ENCODE results near the gene NENF.
"Not testable (repeated sequence)": the region's sequence is repeated elsewhere in the genome, so short reads cannot be mapped to it uniquely, and the experiment has no call there.

NENF gene

DNA sequence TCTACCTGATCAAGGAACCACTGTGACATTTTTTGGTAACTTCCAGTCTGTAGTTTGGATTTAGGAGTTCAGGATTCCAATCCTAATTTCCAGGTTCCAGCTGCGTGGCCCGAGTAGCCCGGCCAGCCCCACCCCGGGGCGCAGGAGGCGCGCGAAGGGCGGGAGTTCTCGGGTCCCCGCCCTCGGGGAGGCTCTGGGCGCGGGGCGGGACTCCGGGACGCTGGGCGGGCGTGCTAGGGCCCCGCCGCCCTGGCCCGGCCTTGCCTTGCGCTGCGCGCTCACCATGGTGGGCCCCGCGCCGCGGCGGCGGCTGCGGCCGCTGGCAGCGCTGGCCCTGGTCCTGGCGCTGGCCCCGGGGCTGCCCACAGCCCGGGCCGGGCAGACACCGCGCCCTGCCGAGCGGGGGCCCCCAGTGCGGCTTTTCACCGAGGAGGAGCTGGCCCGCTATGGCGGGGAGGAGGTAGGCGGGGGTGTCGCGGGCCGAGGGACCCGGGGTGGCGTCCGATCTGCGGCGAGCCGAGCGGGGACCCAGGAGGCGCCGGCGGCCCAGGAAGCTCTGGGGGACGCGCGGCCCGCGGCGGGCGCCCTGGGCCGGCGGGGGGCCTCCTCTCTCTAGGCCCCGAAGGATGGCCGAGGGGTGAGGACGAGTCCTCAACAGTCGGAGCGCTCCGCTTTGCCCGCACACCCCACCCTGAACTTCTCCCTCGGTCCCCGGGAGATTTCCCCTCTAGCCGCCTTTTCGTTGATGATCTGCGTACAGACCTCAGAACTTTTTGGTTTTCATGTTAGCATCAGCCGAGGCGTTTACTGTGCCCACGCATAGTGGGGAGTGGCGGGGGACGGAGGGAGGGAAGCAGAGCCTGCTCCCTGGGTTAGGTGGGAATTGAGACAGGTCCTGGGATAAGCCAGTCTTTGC is at the start of gene NENF:
Gene NENF, plus strand, starts transcription at position 260 of the 916 bp plus-strand sequence. Its CDS starts 24 bp downstream, at position 284.
- H3K9ac ChIP-seq (ENCODE audit: low read depth in 1 of 2, low read length in 2 of 2), result peak within 1 kb of the TSS; percentile 75 to 77

DNA sequence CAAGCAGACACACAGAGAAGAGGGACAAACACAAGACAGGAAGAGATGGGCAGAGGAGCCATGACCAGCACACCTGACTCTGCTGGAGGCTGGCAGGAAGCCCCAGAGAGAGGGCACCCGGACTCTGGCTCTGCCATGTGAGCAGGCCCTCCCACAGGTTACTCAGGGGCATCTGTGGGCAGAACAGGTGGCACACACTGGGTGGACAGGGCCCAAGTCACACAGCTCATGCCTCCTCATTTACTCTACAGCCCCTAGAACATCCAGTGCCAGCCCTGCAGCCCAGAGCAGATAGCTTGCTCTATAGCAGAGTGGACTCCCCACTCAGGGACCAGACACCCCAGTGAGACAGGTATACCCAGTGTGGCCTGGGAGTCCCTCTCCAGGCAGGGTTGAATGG is 46.7 kb upstream of the NENF start:
- H3K4me1 ChIP-seq (ENCODE audit: control insufficient read depth in 2 of 2, insufficient read depth in 2 of 2, low read length in 2 of 2), result no peaks in the 10 kb centered on the region
- H3K4me3 ChIP-seq (ENCODE audit: low read length in 2 of 2), result no peak overlapping the region
- peaks cover 0 to 2% of the 10 kb centered on the region in 2 donors for H3K9me3 ChIP-seq (ENCODE audit: control insufficient read depth in 2 of 2, low read length in 2 of 2)
- H3K9ac ChIP-seq (ENCODE audit: low read depth in 1 of 2, low read length in 2 of 2), result no peak overlapping the region
- peaks cover 0 to 14% of the 10 kb centered on the region in 2 donors for H3K36me3 ChIP-seq (ENCODE audit: control insufficient read depth in 2 of 2, insufficient read depth in 2 of 2, low read length in 2 of 2)
- H3K27ac ChIP-seq (ENCODE audit: low read depth in 2 of 2, low read length in 2 of 2), result no peak overlapping the region
- no peaks in the 10 kb centered on the region for H3K27me3 ChIP-seq (ENCODE audit: control insufficient read depth in 2 of 2, insufficient read depth in 2 of 2, low read length in 2 of 2)

More for the DNA sequence above, at the start of gene NENF:
- Histone ChIP-seq H3K4me3 (ENCODE audit: low read length in 2 of 2) (peak within 1 kb of the TSS; percentile 71 to 77), H3K27ac (ENCODE audit: low read depth in 2 of 2, low read length in 2 of 2) (peak within 1 kb of the TSS; percentile 48 to 60), H3K9me3 (ENCODE audit: control insufficient read depth in 2 of 2, low read length in 2 of 2) (no peaks in the 10 kb centered on the region), H3K36me3 (ENCODE audit: control insufficient read depth in 2 of 2, insufficient read depth in 2 of 2, low read length in 2 of 2) (no peaks in the 10 kb centered on the region), H3K4me1 (ENCODE audit: control insufficient read depth in 2 of 2, insufficient read depth in 2 of 2, low read length in 2 of 2) (peaks cover 9 to 22% of the 10 kb centered on the region in 2 donors), H3K27me3 (ENCODE audit: control insufficient read depth in 2 of 2, insufficient read depth in 2 of 2, low read length in 2 of 2) (no peaks in the 10 kb centered on the region)

GRCh38 chr1:212388985-212389716 is 43.6 kb upstream of the NENF start:
- H3K9me3 ChIP-seq (ENCODE audit: control insufficient read depth in 2 of 2, low read length in 2 of 2), result peaks cover 0 to 2% of the 10 kb centered on the region in 2 donors
- no peaks in the 10 kb centered on the region for H3K4me1 ChIP-seq (ENCODE audit: control insufficient read depth in 2 of 2, insufficient read depth in 2 of 2, low read length in 2 of 2)
- no peaks in the 10 kb centered on the region for H3K27me3 ChIP-seq (ENCODE audit: control insufficient read depth in 2 of 2, insufficient read depth in 2 of 2, low read length in 2 of 2)
- H3K4me3 ChIP-seq (ENCODE audit: low read length in 2 of 2), result no peak overlapping the region
- H3K27ac ChIP-seq (ENCODE audit: low read depth in 2 of 2, low read length in 2 of 2), result no peak overlapping the region
- H3K9ac ChIP-seq (ENCODE audit: low read depth in 1 of 2, low read length in 2 of 2), result no peak overlapping the region
- H3K36me3 ChIP-seq (ENCODE audit: control insufficient read depth in 2 of 2, insufficient read depth in 2 of 2, low read length in 2 of 2), result peaks cover 0 to 12% of the 10 kb centered on the region in 2 donors

- not testable (repeated sequence) for H3K27me3 ChIP-seq (ENCODE audit: control insufficient read depth in 2 of 2, insufficient read depth in 2 of 2, low read length in 2 of 2); H3K9ac ChIP-seq (ENCODE audit: low read depth in 1 of 2, low read length in 2 of 2); H3K36me3 ChIP-seq (ENCODE audit: control insufficient read depth in 2 of 2, insufficient read depth in 2 of 2, low read length in 2 of 2); H3K9me3 ChIP-seq (ENCODE audit: control insufficient read depth in 2 of 2, low read length in 2 of 2); H3K27ac ChIP-seq (ENCODE audit: low read depth in 2 of 2, low read length in 2 of 2); H3K4me3 ChIP-seq (ENCODE audit: low read length in 2 of 2); H3K4me1 ChIP-seq (ENCODE audit: control insufficient read depth in 2 of 2, insufficient read depth in 2 of 2, low read length in 2 of 2)
Measured at GRCh38 chr1:212395678-212396437, 36.9 kb upstream of the NENF start.

GRCh38 chr1:212396638-212397037 is 36.1 kb upstream of the NENF start:
- H3K36me3 ChIP-seq (ENCODE audit: control insufficient read depth in 2 of 2, insufficient read depth in 2 of 2, low read length in 2 of 2), result no peaks in the 10 kb centered on the region
- no peak overlapping the region for H3K4me3 ChIP-seq (ENCODE audit: low read length in 2 of 2)
- H3K27ac ChIP-seq (ENCODE audit: low read depth in 2 of 2, low read length in 2 of 2), result no peak overlapping the region
- H3K9ac ChIP-seq (ENCODE audit: low read depth in 1 of 2, low read length in 2 of 2), result no peak overlapping the region
- no peaks in the 10 kb centered on the region for H3K4me1 ChIP-seq (ENCODE audit: control insufficient read depth in 2 of 2, insufficient read depth in 2 of 2, low read length in 2 of 2)
- no peaks in the 10 kb centered on the region for H3K27me3 ChIP-seq (ENCODE audit: control insufficient read depth in 2 of 2, insufficient read depth in 2 of 2, low read length in 2 of 2)
- H3K9me3 ChIP-seq (ENCODE audit: control insufficient read depth in 2 of 2, low read length in 2 of 2), result no peaks in the 10 kb centered on the region

- H3K36me3 ChIP-seq (ENCODE audit: control insufficient read depth in 2 of 2, insufficient read depth in 2 of 2, low read length in 2 of 2), result no peaks in the 10 kb centered on the region
- no peak overlapping the region for H3K27ac ChIP-seq (ENCODE audit: low read depth in 2 of 2, low read length in 2 of 2)
- H3K4me3 ChIP-seq (ENCODE audit: low read length in 2 of 2), result no peak overlapping the region
- no peaks in the 10 kb centered on the region for H3K9me3 ChIP-seq (ENCODE audit: control insufficient read depth in 2 of 2, low read length in 2 of 2)
- no peak overlapping the region for H3K9ac ChIP-seq (ENCODE audit: low read depth in 1 of 2, low read length in 2 of 2)
- H3K4me1 ChIP-seq (ENCODE audit: control insufficient read depth in 2 of 2, insufficient read depth in 2 of 2, low read length in 2 of 2), result no peaks in the 10 kb centered on the region
- no peaks in the 10 kb centered on the region for H3K27me3 ChIP-seq (ENCODE audit: control insufficient read depth in 2 of 2, insufficient read depth in 2 of 2, low read length in 2 of 2)
Measured at GRCh38 chr1:212397171-212397570, 35.5 kb upstream of the NENF start.

- H3K9ac ChIP-seq (ENCODE audit: low read depth in 1 of 2, low read length in 2 of 2), result no peak overlapping the region
- H3K36me3 ChIP-seq (ENCODE audit: control insufficient read depth in 2 of 2, insufficient read depth in 2 of 2, low read length in 2 of 2), result peaks cover 0 to 6% of the 10 kb centered on the region in 2 donors
- H3K27ac ChIP-seq (ENCODE audit: low read depth in 2 of 2, low read length in 2 of 2), result no peak overlapping the region
- no peaks in the 10 kb centered on the region for H3K27me3 ChIP-seq (ENCODE audit: control insufficient read depth in 2 of 2, insufficient read depth in 2 of 2, low read length in 2 of 2)
- no peaks in the 10 kb centered on the region for H3K4me1 ChIP-seq (ENCODE audit: control insufficient read depth in 2 of 2, insufficient read depth in 2 of 2, low read length in 2 of 2)
- H3K9me3 ChIP-seq (ENCODE audit: control insufficient read depth in 2 of 2, low read length in 2 of 2), result no peaks in the 10 kb centered on the region
- no peak overlapping the region for H3K4me3 ChIP-seq (ENCODE audit: low read length in 2 of 2)
Measured at GRCh38 chr1:212401042-212401441, 31.7 kb upstream of the NENF start.

DNA sequence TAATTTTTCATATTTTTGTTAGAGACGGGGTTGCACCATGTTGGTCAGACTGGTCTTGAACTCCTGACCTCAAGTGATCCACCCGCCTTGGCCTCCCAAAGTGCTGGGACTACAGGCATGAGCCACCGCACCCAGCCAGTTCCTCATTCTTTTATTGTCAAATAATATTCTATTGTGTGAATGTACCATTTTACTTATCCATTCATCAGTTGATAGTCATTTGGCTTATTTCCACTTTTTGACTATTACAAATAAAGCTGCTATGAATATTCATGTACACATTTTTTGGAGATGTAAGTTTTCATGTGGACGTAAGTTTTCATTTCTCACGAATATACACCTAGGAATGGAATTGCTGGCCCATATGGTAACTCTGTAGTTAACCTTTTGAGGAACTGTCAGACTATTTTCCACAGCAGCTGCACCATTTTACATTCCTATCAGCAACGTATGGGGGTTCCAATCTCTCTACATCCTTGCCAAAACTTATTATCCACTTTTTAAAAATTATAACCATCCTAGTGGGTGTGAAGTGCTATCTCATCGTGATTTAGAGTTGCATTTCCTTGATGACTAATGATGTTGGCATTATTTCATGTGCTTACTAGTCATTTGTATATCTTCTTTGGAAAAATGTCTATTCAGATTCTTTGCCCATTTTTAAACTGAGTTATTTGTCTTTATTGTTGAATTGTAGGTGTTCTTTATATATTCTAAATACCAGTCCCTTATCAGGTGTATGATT is 30.7 kb upstream of the NENF start:
- no peak overlapping the region for H3K4me3 ChIP-seq (ENCODE audit: low read length in 2 of 2)
- H3K9me3 ChIP-seq (ENCODE audit: control insufficient read depth in 2 of 2, low read length in 2 of 2), result no peaks in the 10 kb centered on the region
- peaks cover 0 to 7% of the 10 kb centered on the region in 2 donors for H3K36me3 ChIP-seq (ENCODE audit: control insufficient read depth in 2 of 2, insufficient read depth in 2 of 2, low read length in 2 of 2)
- H3K27me3 ChIP-seq (ENCODE audit: control insufficient read depth in 2 of 2, insufficient read depth in 2 of 2, low read length in 2 of 2), result no peaks in the 10 kb centered on the region
- no peak overlapping the region for H3K27ac ChIP-seq (ENCODE audit: low read depth in 2 of 2, low read length in 2 of 2)
- H3K4me1 ChIP-seq (ENCODE audit: control insufficient read depth in 2 of 2, insufficient read depth in 2 of 2, low read length in 2 of 2), result no peaks in the 10 kb centered on the region
- H3K9ac ChIP-seq (ENCODE audit: low read depth in 1 of 2, low read length in 2 of 2), result no peak overlapping the region

DNA sequence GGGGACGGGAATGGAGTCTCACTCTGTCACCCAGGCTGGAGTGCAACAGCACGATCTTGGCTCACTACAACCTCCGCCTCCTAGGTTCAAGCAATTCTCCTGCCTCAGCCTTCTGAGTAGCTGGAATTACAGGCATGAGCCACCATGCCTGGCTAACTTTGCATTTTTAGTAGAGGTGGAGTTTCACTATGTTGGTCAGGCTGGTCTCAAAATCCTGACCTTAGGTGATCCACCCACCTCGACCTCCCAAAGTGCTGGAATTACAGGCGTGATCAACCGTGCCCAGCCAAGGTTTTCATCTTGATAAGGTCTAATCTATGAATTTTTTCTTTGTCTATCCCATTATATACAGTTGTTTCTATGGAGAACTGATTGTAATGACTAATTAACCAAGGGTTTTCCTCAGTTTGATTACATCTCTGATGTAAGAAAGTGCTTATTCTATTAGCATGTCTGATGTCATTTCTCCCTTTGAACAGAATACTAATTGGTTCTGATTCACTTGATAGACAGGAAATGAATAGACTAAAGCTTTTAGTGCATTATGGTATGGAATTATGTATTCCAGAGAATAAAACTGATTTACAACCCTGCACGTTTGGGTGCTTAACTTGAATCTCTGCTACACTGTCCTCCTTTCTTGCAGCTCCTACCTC is 29.9 kb upstream of the NENF start:
- H3K4me1 ChIP-seq (ENCODE audit: control insufficient read depth in 2 of 2, insufficient read depth in 2 of 2, low read length in 2 of 2), result no peaks in the 10 kb centered on the region
- H3K9me3 ChIP-seq (ENCODE audit: control insufficient read depth in 2 of 2, low read length in 2 of 2), result no peaks in the 10 kb centered on the region
- no peak overlapping the region for H3K27ac ChIP-seq (ENCODE audit: low read depth in 2 of 2, low read length in 2 of 2)
- H3K9ac ChIP-seq (ENCODE audit: low read depth in 1 of 2, low read length in 2 of 2), result no peak overlapping the region
- H3K4me3 ChIP-seq (ENCODE audit: low read length in 2 of 2), result no peak overlapping the region
- peaks cover 0 to 9% of the 10 kb centered on the region in 2 donors for H3K36me3 ChIP-seq (ENCODE audit: control insufficient read depth in 2 of 2, insufficient read depth in 2 of 2, low read length in 2 of 2)
- H3K27me3 ChIP-seq (ENCODE audit: control insufficient read depth in 2 of 2, insufficient read depth in 2 of 2, low read length in 2 of 2), result no peaks in the 10 kb centered on the region

Data from mucosa of rectum (tissue), 2 donors.